Measurements from ENCODE around the gene FGFRL1. TPM values are rescaled to one million over a fixed set of nuclear protein-coding genes. Genes with fewer than 3 reads are reported as not detected.

The FGFRL1 gene
- total and polyA plus RNA-seq, 3 donors from 2014 or later = 13.7 to 25.6 (median 14.4) TPM

DNA sequence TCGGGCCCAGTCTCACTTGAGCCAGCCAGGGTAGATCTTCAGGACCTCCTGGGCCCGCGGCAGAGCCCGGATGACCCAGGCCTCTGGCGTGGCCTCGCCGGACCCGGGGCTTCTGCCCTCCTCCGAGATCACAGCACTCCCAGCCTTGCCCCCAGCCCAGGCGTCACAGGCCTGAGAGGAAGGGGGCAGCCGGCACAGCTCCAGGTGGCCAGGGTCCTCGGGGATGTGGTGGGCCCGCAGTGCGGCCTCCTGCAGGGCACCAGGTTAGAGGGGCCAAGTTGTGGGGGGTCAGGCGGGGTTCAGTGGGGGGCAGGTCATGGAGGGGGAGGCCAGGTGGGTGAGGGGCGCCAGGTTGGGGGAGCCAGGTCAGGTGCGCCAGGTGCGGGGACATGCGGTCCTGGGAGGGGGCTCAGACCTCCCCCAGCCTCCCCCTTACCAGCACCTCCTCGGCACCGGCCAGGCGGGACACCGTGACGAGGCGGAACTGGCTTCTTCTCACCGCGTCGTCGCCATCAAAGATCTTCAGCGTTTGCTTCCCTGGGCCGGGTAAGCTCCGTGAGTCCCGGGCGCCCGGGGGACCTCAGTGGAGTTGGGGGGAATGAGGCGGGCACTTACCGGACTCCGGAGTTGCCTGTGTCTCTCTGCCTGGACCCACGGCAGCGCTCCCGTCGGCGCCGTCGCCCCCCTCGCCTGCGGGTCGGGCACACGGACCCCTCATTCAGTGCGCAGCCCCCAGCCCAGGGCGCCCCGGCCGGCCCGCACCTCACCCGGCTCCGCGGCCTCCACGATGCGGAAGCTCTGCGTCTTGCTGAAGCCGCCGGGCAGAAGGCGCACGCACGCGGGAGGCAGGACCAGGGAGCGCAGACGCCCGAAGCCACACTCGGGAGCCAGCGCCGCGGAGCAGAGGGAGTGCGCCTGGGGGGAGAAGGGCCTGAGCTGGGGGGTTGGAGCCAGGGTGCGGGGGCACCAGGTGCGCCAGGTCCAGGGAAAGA is 44.0 kb upstream of the FGFRL1 start:
- TF ChIP-seq POLR2A (IDR thresholded peaks at IDR 0.05) (no peak), CTCF (IDR thresholded peaks at IDR 0.05) (no peak)
- Histone ChIP-seq H3K36me3 (ENCODE audit: low read depth, missing control alignments) (no peaks in the 10 kb centered on the region), H3K4me3 (no peak overlapping the region), H3K4me1 (peaks cover 9% of the 10 kb centered on the region), H3K27me3 (no peaks in the 10 kb centered on the region), H3K9me3 (no peaks in the 10 kb centered on the region), H3K27ac (no peak overlapping the region)
- intact Hi-C loops (cut with DNase I; ENCODE audit: low total_unique reads) = no loop called here
- WGBS, 2 donors = 43 to 60% methylated on average over 17 to 71 of the region's 76 CpGs
- no peak for DNase-seq

DNA sequence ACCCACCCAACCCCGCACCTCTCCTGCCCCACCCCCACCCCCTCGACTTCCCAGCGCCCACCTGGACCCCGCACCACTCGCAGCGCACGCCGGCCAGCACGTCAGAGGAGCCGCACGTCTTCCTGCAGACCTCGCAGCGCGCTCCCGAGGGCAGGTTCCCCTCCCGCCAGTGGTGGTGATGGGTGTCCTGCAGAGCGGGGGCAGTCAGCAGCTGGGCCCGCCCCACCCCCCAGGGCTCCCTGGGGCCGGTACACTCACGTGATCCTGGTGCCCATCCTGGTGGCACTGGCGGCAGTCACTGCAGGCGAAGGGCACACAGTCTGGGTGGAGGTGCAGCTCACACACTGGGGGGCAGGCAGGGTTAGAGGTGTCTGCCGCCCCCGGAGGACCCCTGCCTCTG is 43.2 kb upstream of the FGFRL1 start:
- WGBS, 2 donors = 30 to 53% methylated on average over 11 to 12 of the region's 24 CpGs
- no peak for DNase-seq
- Histone ChIP-seq H3K4me1 (peaks cover 14% of the 10 kb centered on the region), H3K9me3 (no peaks in the 10 kb centered on the region), H3K27ac (no peak overlapping the region), H3K27me3 (no peaks in the 10 kb centered on the region), H3K4me3 (no peak overlapping the region), H3K36me3 (ENCODE audit: low read depth, missing control alignments) (no peaks in the 10 kb centered on the region)
- TF ChIP-seq CTCF (IDR thresholded peaks at IDR 0.05) = no peak
- intact Hi-C loops (cut with DNase I; ENCODE audit: low total_unique reads) = no loop called here

DNA sequence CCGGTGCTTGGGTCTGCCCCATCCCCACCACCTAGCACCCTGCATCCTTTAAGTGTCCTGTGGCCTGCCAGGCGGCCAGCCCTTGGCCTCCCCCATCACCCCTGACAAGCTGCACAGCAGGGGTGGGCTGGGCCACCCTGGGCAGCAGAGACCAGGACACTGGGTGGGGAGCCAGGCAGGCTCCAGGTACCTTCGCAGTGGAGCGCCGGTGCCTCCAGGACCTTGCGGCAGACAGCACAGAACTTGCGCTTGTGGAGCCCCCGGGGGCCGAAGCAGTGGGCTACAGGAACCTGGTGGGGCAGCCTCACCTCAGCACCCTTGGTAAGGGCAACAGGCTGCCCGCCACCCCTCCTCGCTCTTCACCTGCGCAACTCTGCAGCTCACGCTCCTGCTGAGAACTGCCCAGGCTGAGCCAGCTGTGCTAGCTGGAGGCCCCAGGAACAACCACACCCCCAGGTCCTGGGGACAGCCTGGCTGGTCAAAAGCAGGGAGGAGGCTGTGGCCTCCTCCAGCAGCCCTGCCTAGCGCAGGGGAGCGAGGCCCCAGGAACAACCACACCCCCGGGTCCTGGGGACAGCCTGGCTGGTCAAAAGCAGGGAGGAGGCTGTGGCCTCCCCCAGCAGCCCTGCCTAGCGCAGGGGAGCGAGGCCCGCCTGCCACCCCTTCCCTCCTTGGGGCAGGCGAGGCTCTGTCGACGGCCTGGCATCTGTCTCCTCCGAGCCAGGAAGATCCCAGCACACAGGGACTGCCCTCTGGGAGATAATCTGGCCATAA is 42.6 kb upstream of the FGFRL1 start:
- peaks cover 14% of the 10 kb centered on the region for H3K4me1 ChIP-seq
- 86% methylated on average over 13 to 23 of the region's 23 CpGs for WGBS, 2 donors
- intact Hi-C loops (cut with DNase I; ENCODE audit: low total_unique reads) = no loop called here
- no peak overlapping the region for H3K27ac ChIP-seq
- TF ChIP-seq CTCF (IDR thresholded peaks at IDR 0.05) (no peak), POLR2A (IDR thresholded peaks at IDR 0.05) (no peak)
- DNase-seq = no peak
- H3K27me3 ChIP-seq = no peaks in the 10 kb centered on the region
- no peak overlapping the region for H3K4me3 ChIP-seq
- H3K36me3 ChIP-seq (ENCODE audit: low read depth, missing control alignments) = no peaks in the 10 kb centered on the region
- no peaks in the 10 kb centered on the region for H3K9me3 ChIP-seq

GRCh38 chr4:970046-970745 is 41.2 kb upstream of the FGFRL1 start:
- TF ChIP-seq CTCF (IDR thresholded peaks at IDR 0.05) = no peak
- TF ChIP-seq POLR2A (IDR thresholded peaks at IDR 0.05) = no peak
- 92 to 94% methylated on average over 25 of the region's 25 CpGs for WGBS, 2 donors
- Histone ChIP-seq H3K27me3 (no peaks in the 10 kb centered on the region), H3K4me1 (peaks cover 14% of the 10 kb centered on the region), H3K9me3 (no peaks in the 10 kb centered on the region), H3K27ac (no peak overlapping the region), H3K4me3 (no peak overlapping the region), H3K36me3 (ENCODE audit: low read depth, missing control alignments) (no peaks in the 10 kb centered on the region)
- no peak for DNase-seq
- intact Hi-C loops (cut with DNase I; ENCODE audit: low total_unique reads) = no loop called here

Data from testis (tissue), 3 donors.